Measurements from ENCODE around the gene TRIM44. TPM values are rescaled to one million over a fixed set of nuclear protein-coding genes. Genes with fewer than 3 reads are reported as not detected.

Gene TRIM44
- total and polyA plus RNA-seq, 2 donors (not counting 3 experiments of a cell fraction or from before 2014, with no cell fraction given), result 31.7 to 72.0 TPM

DNA sequence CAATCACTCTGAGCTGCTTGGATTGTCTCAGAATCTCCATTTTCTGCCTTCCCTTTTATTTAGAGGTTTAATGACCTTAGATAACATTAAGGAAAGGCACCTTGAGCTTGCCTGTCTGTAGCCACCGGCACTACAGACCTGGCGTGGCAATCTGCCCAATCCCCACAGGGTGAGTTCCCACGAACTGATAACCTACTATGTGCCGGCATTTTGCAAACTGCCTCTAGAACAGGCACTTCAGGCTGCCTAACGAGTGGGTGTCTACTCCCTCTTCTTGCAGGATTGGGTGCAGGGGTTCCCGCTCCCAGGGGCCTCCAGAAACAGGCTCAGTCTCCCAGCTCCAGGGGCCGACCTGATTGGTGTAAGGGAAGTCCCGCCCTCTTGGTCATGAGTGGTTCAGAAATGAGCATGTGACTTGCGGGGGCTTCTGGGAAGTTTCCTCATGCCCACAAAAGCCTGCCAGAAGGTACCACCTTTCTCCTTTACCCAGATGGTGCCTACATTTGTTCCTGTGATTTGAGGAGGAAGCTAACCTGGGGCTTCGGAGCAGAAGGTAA is 161.2 kb downstream of the TRIM44 start:
- Histone ChIP-seq H3K9me3 (replicated peaks; ENCODE audit: control insufficient read depth, insufficient read depth, low read length) (no peaks in the 10 kb centered on the region), H2AFZ (ENCODE audit: low read depth, low read length) (no peak overlapping the region), H3K4me2 (ENCODE audit: insufficient read depth, low read length) (no peak overlapping the region), H3K4me1 (ENCODE audit: control insufficient read depth, extremely low read depth, insufficient read depth, low read length) (peaks cover 8% of the 10 kb centered on the region), H3K27me3 (ENCODE audit: control insufficient read depth in 2 of 2, insufficient read depth in 2 of 2, low read length in 2 of 2) (no peaks in the 10 kb centered on the region), H3K9ac (replicated peaks; ENCODE audit: extremely low read depth, insufficient read depth, low read length) (no peak overlapping the region), H3K4me3 (replicated peaks in 1 of 3; ENCODE audit: insufficient read depth in 1 of 3, low read depth in 1 of 3, low read length in 3 of 3) (no peak overlapping the region), H3K79me2 (ENCODE audit: control insufficient read depth, insufficient read depth, low read length) (no peaks in the 10 kb centered on the region), H3K36me3 (ENCODE audit: control insufficient read depth in 2 of 2, extremely low read depth in 1 of 2, insufficient read depth in 2 of 2, low read length in 2 of 2) (no peaks in the 10 kb centered on the region), H4K20me1 (replicated peaks; ENCODE audit: control insufficient read depth, extremely low read depth, insufficient read depth, low read length) (no peaks in the 10 kb centered on the region), H3K27ac (ENCODE audit: insufficient read depth, low read depth, low read length) (no peak overlapping the region), H3K9me1 (replicated peaks; ENCODE audit: control insufficient read depth, extremely low read depth, insufficient read depth, low read length) (no peaks in the 10 kb centered on the region)
- FAIRE-seq (no peak), DNase-seq (ENCODE audit: low read depth, low spot score) (no peak)
- TF ChIP-seq JUN (IDR thresholded peaks at IDR 0.05; ENCODE audit: borderline replicate concordance, insufficient read depth, insufficient read length, low read depth) (no peak), POLR2A (IDR thresholded peaks at IDR 0.05; ENCODE audit: low read depth, low read length) (no peak), EZH2 (IDR thresholded peaks at IDR 0.05; ENCODE audit: borderline replicate concordance, low read depth, low read length, severe bottlenecking) (no peak), GATA2 (IDR thresholded peaks at IDR 0.05; ENCODE audit: insufficient read depth, insufficient read length, low read depth, low read length) (no peak), MYC (IDR thresholded peaks at IDR 0.05; ENCODE audit: low read depth, low read length) (no peak), FOS (IDR thresholded peaks at IDR 0.05; ENCODE audit: borderline replicate concordance, insufficient read depth, low read length) (no peak), POLR2AphosphoS5 (IDR thresholded peaks at IDR 0.05; ENCODE audit: insufficient read depth, low read depth, low read length) (no peak)
- TF ChIP-seq, protein P1, sequence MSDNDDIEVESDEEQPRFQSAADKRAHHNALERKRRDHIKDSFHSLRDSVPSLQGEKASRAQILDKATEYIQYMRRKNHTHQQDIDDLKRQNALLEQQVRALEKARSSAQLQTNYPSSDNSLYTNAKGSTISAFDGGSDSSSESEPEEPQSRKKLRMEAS (IDR thresholded peaks at IDR 0.05; ENCODE audit: insufficient read depth, insufficient read length), result no peak
- TF ChIP-seq, protein P2, sequence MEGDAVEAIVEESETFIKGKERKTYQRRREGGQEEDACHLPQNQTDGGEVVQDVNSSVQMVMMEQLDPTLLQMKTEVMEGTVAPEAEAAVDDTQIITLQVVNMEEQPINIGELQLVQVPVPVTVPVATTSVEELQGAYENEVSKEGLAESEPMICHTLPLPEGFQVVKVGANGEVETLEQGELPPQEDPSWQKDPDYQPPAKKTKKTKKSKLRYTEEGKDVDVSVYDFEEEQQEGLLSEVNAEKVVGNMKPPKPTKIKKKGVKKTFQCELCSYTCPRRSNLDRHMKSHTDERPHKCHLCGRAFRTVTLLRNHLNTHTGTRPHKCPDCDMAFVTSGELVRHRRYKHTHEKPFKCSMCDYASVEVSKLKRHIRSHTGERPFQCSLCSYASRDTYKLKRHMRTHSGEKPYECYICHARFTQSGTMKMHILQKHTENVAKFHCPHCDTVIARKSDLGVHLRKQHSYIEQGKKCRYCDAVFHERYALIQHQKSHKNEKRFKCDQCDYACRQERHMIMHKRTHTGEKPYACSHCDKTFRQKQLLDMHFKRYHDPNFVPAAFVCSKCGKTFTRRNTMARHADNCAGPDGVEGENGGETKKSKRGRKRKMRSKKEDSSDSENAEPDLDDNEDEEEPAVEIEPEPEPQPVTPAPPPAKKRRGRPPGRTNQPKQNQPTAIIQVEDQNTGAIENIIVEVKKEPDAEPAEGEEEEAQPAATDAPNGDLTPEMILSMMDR (IDR thresholded peaks at IDR 0.05; ENCODE audit: extremely low read depth in 1 of 2, insufficient read depth in 1 of 2, low read depth in 1 of 2, low read length in 2 of 2), result no peak
- dilution Hi-C loops (cut with MboI; ENCODE audit: extremely low pct_ligation_motif_present, low sequenced_read_pairs), result loop anchor here (25.0 kb wide), 1 partner anchor 438 kb away; no protein-coding TSS in a partner anchor
- CTCF ChIA-PET, result interaction anchor here (1.4 to 5.9 kb wide), 4 partner anchors 292 to 442 kb away, joined by 5 to 266 read pairs (median 118); no protein-coding TSS in a partner anchor
- POLR2A ChIA-PET, result interaction anchor here (0.6 kb wide), 1 partner anchor 116 kb away, joined by 3 read pairs; no protein-coding TSS in a partner anchor
- BruUV-seq (replicated peaks), result no TSS peak
- intact Hi-C loops (cut with micrococcal nuclease), result loop anchor here (2.0 to 5.0 kb wide), 3 partner anchors 17 to 218 kb away; partner anchors contain the start of gene LDLRAD3
